HEK293 (cell line): Measurements from ENCODE around the gene BMP4.
A peak's percentile ranks its signal among the peaks of the same experiment; 100 is the strongest.

Source experiments
- CTCF ChIA-PET: fragments of 350-600 bp; formaldehyde crosslinking; extraction: SDS; loops from one replicate; lab custom pipeline; 2021; ENCODE audit warnings: antibody characterized with exemption; lab: Yijun Ruan, JAX
- POLR2A ChIA-PET: fragments of 300-600 bp; formaldehyde crosslinking; extraction: SDS; loops from one replicate; lab custom pipeline; 2020; ENCODE audit warnings: antibody characterized with exemption, inconsistent platforms; lab: Yijun Ruan, JAX
- H3K27ac ChIP-seq: fragments of 200-500 bp; sonication (Bioruptor generic); 2 replicates; pipeline ENCODE4 v1.5.1; 2014; ENCODE audit warnings: low read depth, low read length, control low read depth, inconsistent platforms; ENCODE audit errors: extremely low read depth
- H3K36me3 ChIP-seq, 2 experiments: fragments of 200-500 bp in 1 of 2; sonication (Bioruptor generic) in 1 of 2; 1 replicate in 1 of 2; 2 replicates in 1 of 2; pipeline ENCODE4 v1.5.1; 2014 to 2017; ENCODE audit warnings: inconsistent platforms in 2 of 2, low read length in 2 of 2; ENCODE audit not compliant: control insufficient read depth in 2 of 2, insufficient read depth in 1 of 2
- H3K4me1 ChIP-seq: fragments of 200-500 bp; sonication (Bioruptor generic); 2 replicates; pipeline ENCODE4 v1.5.1; 2014; ENCODE audit warnings: mild to moderate bottlenecking, low read length, inconsistent platforms; ENCODE audit not compliant: control insufficient read depth, insufficient read depth
- H3K4me3 ChIP-seq: 2 replicates; pipeline ENCODE4 v1.5.1; 2011; ENCODE audit warnings: low read depth, mild to moderate bottlenecking, control low read depth, low read length, moderate library complexity
- H3K9me3 ChIP-seq: fragments of 200-500 bp; sonication (Bioruptor generic); 2 replicates; pipeline ENCODE4 v1.5.1; 2014; ENCODE audit warnings: low read depth, low read length, inconsistent platforms; ENCODE audit not compliant: control insufficient read depth, insufficient read depth
- AEBP2 ChIP-seq: fragments of 450-650 bp; formaldehyde crosslinking; IDR thresholded peaks from 2 replicates; pipeline ENCODE4 v1.5.1; 2016; ENCODE audit warnings: missing biosample characterization, missing genetic modification characterization, borderline replicate concordance
- GLIS1 ChIP-seq: fragments of 450-650 bp; formaldehyde crosslinking; IDR thresholded peaks from 2 replicates; pipeline ENCODE4 v1.5.1; 2016; ENCODE audit warnings: missing biosample characterization, missing genetic modification characterization
- KLF1 ChIP-seq: fragments of 450-650 bp; formaldehyde crosslinking; IDR thresholded peaks from 2 replicates; pipeline ENCODE4 v1.5.1; 2016; ENCODE audit warnings: missing biosample characterization, missing genetic modification characterization
- KLF8 ChIP-seq: fragments of 450-650 bp; formaldehyde crosslinking; IDR thresholded peaks from 2 replicates; pipeline ENCODE4 v1.5.1; 2016; ENCODE audit warnings: missing biosample characterization, missing genetic modification characterization
- PRDM10 ChIP-seq: fragments of 450-650 bp; formaldehyde crosslinking; IDR thresholded peaks from 2 replicates; pipeline ENCODE4 v1.5.1; 2016; ENCODE audit warnings: missing biosample characterization, missing genetic modification characterization
- TCF7L2 ChIP-seq: IDR thresholded peaks from 2 replicates; pipeline ENCODE4 v1.6.1; 2011; ENCODE audit warnings: low read depth, mild to moderate bottlenecking, inconsistent platforms, low read length, moderate library complexity, borderline replicate concordance
- YY2 ChIP-seq: fragments of 450-650 bp; formaldehyde crosslinking; IDR thresholded peaks from 2 replicates; pipeline ENCODE4 v1.5.1; 2016; ENCODE audit warnings: missing biosample characterization, missing genetic modification characterization
- ZFP41 ChIP-seq: fragments of 450-650 bp; formaldehyde crosslinking; IDR thresholded peaks from 2 replicates; pipeline ENCODE4 v1.5.1; 2016; ENCODE audit warnings: missing biosample characterization, missing genetic modification characterization, borderline replicate concordance
- ZFP69B ChIP-seq: fragments of 450-650 bp; formaldehyde crosslinking; IDR thresholded peaks from 2 replicates; pipeline ENCODE4 v1.5.1; 2016; ENCODE audit warnings: missing biosample characterization, missing genetic modification characterization
- ZNF10 ChIP-seq: fragments of 450-650 bp; formaldehyde crosslinking; IDR thresholded peaks from 2 replicates; pipeline ENCODE4 v1.5.1; 2017; ENCODE audit warnings: missing biosample characterization, missing genetic modification characterization
- ZNF155 ChIP-seq: fragments of 450-650 bp; formaldehyde crosslinking; IDR thresholded peaks from 2 replicates; pipeline ENCODE4 v1.5.1; 2016; ENCODE audit warnings: missing biosample characterization, missing genetic modification characterization
- ZNF174 ChIP-seq: fragments of 450-650 bp; formaldehyde crosslinking; IDR thresholded peaks from 2 replicates; pipeline ENCODE4 v1.5.0; 2017; ENCODE audit warnings: missing biosample characterization, mild to moderate bottlenecking, missing genetic modification characterization
- ZNF19 ChIP-seq: fragments of 450-650 bp; formaldehyde crosslinking; IDR thresholded peaks from 2 replicates; pipeline ENCODE4; 2016; ENCODE audit warnings: missing biosample characterization, missing genetic modification characterization, low read depth
- ZNF560 ChIP-seq: fragments of 450-650 bp; formaldehyde crosslinking; IDR thresholded peaks from 2 replicates; pipeline ENCODE4 v1.5.1; 2017; ENCODE audit warnings: missing biosample characterization, missing genetic modification characterization, borderline replicate concordance
- ZNF621 ChIP-seq: fragments of 450-650 bp; formaldehyde crosslinking; IDR thresholded peaks from 2 replicates; pipeline ENCODE4 v1.5.1; 2017; ENCODE audit warnings: missing biosample characterization, missing genetic modification characterization
- ZNF654 ChIP-seq: fragments of 450-650 bp; formaldehyde crosslinking; IDR thresholded peaks from 2 replicates; pipeline ENCODE4 v1.5.1; 2016; ENCODE audit warnings: low read depth, missing biosample characterization, missing genetic modification characterization
- ZNF660 ChIP-seq: fragments of 450-650 bp; IDR thresholded peaks from 2 replicates; pipeline ENCODE4 v1.5.1; 2018; ENCODE audit warnings: missing biosample characterization, mild to moderate bottlenecking, missing genetic modification characterization
- ZNF664 ChIP-seq: fragments of 450-650 bp; formaldehyde crosslinking; IDR thresholded peaks from 2 replicates; pipeline ENCODE4 v1.5.1; 2016; ENCODE audit warnings: missing biosample characterization, missing genetic modification characterization
- ZNF747 ChIP-seq: fragments of 450-650 bp; formaldehyde crosslinking; IDR thresholded peaks from 2 replicates; pipeline ENCODE4 v1.5.1; 2016; ENCODE audit warnings: missing biosample characterization, missing genetic modification characterization
- ZNF843 ChIP-seq: fragments of 450-650 bp; formaldehyde crosslinking; IDR thresholded peaks from 2 replicates; pipeline ENCODE4 v1.5.1; 2016; ENCODE audit warnings: missing biosample characterization, missing genetic modification characterization
- ZSCAN23 ChIP-seq: fragments of 450-650 bp; formaldehyde crosslinking; IDR thresholded peaks from 2 replicates; pipeline ENCODE4 v1.5.1; 2016; ENCODE audit warnings: missing biosample characterization, missing genetic modification characterization
- ZSCAN4 ChIP-seq: fragments of 450-650 bp; formaldehyde crosslinking; IDR thresholded peaks from 2 replicates; pipeline ENCODE4 v1.5.1; 2017; ENCODE audit warnings: missing biosample characterization, missing genetic modification characterization

The BMP4 gene

GRCh38 chr14:53929871-53930715 lies 26.5 kb downstream of the BMP4 start:
- Histone ChIP-seq H3K4me3 (no peak overlapping the region), H3K27ac (no peak overlapping the region), H3K4me1 (no peaks in the 10 kb centered on the region), H3K9me3 (no peaks in the 10 kb centered on the region), H3K36me3 (no peaks in the 10 kb centered on the region)
- ChIA-PET POLR2A (no interaction called here), CTCF (interaction anchor here (0.6 to 1.8 kb wide), 16 partner anchors 9 to 1963 kb away, joined by 3 to 14 read pairs (median 3); partner anchors contain the start of gene BMP4)
- no peak for TF ChIP-seq GLIS1
- TF ChIP-seq ZNF654 (tag by site-specific recombination): peak; percentile 42

- Histone ChIP-seq H3K4me1 (no peaks in the 10 kb centered on the region), H3K27ac (no peak overlapping the region), H3K36me3 (no peaks in the 10 kb centered on the region), H3K4me3 (no peak overlapping the region), H3K9me3 (no peaks in the 10 kb centered on the region)
- ChIA-PET POLR2A (no interaction called here), CTCF (no interaction called here)
- TF ChIP-seq ZNF19 (tag by site-specific recombination) (no peak), ZNF660 (tag by site-specific recombination) (no peak), GLIS1 (no peak), ZNF174 (no peak), PRDM10 (no peak), ZNF560 (tag by site-specific recombination) (no peak), ZNF621 (tag by site-specific recombination) (no peak)
Observed at GRCh38 chr14:53927171-53927570, 29.5 kb downstream of the BMP4 start.

GRCh38 chr14:53925201-53925766 lies 31.3 kb downstream of the BMP4 start:
- H3K36me3 ChIP-seq: no peaks in the 10 kb centered on the region
- no peaks in the 10 kb centered on the region for H3K4me1 ChIP-seq
- ChIA-PET POLR2A (no interaction called here), CTCF (interaction anchor here (0.6 to 1.2 kb wide), 2 partner anchors 250 to 422 kb away, joined by 3 read pairs; no protein-coding TSS in a partner anchor)
- H3K4me3 ChIP-seq: no peak overlapping the region
- TF ChIP-seq TCF7L2 (no peak), ZNF843 (no peak), ZNF155 (tag by site-specific recombination) (no peak)
- no peak overlapping the region for H3K27ac ChIP-seq
- H3K9me3 ChIP-seq: no peaks in the 10 kb centered on the region

GRCh38 chr14:53924753-53925152 lies 31.9 kb downstream of the BMP4 start:
- ChIA-PET POLR2A (no interaction called here), CTCF (interaction anchor here (1.2 kb wide), 1 partner anchor 250 kb away, joined by 3 read pairs; no protein-coding TSS in a partner anchor)
- H3K27ac ChIP-seq: no peak overlapping the region
- no peaks in the 10 kb centered on the region for H3K4me1 ChIP-seq
- no peaks in the 10 kb centered on the region for H3K36me3 ChIP-seq
- H3K4me3 ChIP-seq: no peak overlapping the region
- H3K9me3 ChIP-seq: no peaks in the 10 kb centered on the region
- no peak for TF ChIP-seq ZSCAN4 (tag by site-specific recombination)
- TF ChIP-seq YY2 (tag by site-specific recombination): no peak
- TF ChIP-seq ZFP41 (tag by site-specific recombination): no peak
- no peak for TF ChIP-seq ZNF747 (tag by site-specific recombination)
- TF ChIP-seq ZNF664 (tag by site-specific recombination): no peak
- TF ChIP-seq KLF1 (tag by site-specific recombination): no peak
- TF ChIP-seq ZFP69B: no peak
- no peak for TF ChIP-seq KLF8 (tag by site-specific recombination)
- TF ChIP-seq ZSCAN23 (tag by site-specific recombination): no peak
- TF ChIP-seq ZNF10 (tag by site-specific recombination): no peak
- no peak for TF ChIP-seq AEBP2 (tag by site-specific recombination)
